Measurements from ENCODE around the gene PRKAR1B. TPM values are rescaled to one million over a fixed set of nuclear protein-coding genes. Genes with fewer than 3 reads are reported as not detected.

The PRKAR1B gene
- total and polyA plus RNA-seq, 5 donors = 20.7 to 38.3 (median 23.8) TPM

- no peak overlapping the region for H3K4me3 ChIP-seq (ENCODE audit: low read length)
- H3K27ac ChIP-seq (ENCODE audit: low read length) = no peak overlapping the region
- ATAC-seq = no peak
- H3K9me3 ChIP-seq (ENCODE audit: control insufficient read depth, low read length) = no peaks in the 10 kb centered on the region
- no peaks in the 10 kb centered on the region for H3K27me3 ChIP-seq (ENCODE audit: control insufficient read depth, insufficient read depth)
- peak in 2 of 3 donors; percentile 22 to 25 for DNase-seq
- intact Hi-C loops (cut with DNase I) = no loop called here
- H3K4me1 ChIP-seq (ENCODE audit: control insufficient read depth, insufficient read depth, low read length) = no peaks in the 10 kb centered on the region
- WGBS = 97% methylated on average over 11 of the region's 11 CpGs
These were observed 178.7 kb downstream of the PRKAR1B start for GRCh38 chr7:548401-548800.

- DNase-seq (peak; percentile 3 to 19 (median 13)), ATAC-seq (no peak)
- no peak overlapping the region for H3K4me3 ChIP-seq (ENCODE audit: low read length)
- H3K4me1 ChIP-seq (ENCODE audit: control insufficient read depth, insufficient read depth, low read length) = no peaks in the 10 kb centered on the region
- H3K27me3 ChIP-seq (ENCODE audit: control insufficient read depth, insufficient read depth) = no peaks in the 10 kb centered on the region
- H3K9me3 ChIP-seq (ENCODE audit: control insufficient read depth, low read length) = no peaks in the 10 kb centered on the region
- intact Hi-C loops (cut with DNase I) = no loop called here
- 79% methylated on average over 16 of the region's 16 CpGs for WGBS
- H3K27ac ChIP-seq (ENCODE audit: low read length) = no peak overlapping the region
These were observed 181.6 kb downstream of the PRKAR1B start for GRCh38 chr7:545470-545869.

- H3K27me3 ChIP-seq (ENCODE audit: control insufficient read depth, insufficient read depth) = no peaks in the 10 kb centered on the region
- no peaks in the 10 kb centered on the region for H3K4me1 ChIP-seq (ENCODE audit: control insufficient read depth, insufficient read depth, low read length)
- peak; percentile 12 to 43 (median 13) for DNase-seq
- 90% methylated on average over 18 of the region's 18 CpGs for WGBS
- no peak overlapping the region for H3K27ac ChIP-seq (ENCODE audit: low read length)
- no peak for ATAC-seq
- intact Hi-C loops (cut with DNase I) = no loop called here
- H3K9me3 ChIP-seq (ENCODE audit: control insufficient read depth, low read length) = no peaks in the 10 kb centered on the region
- H3K4me3 ChIP-seq (ENCODE audit: low read length) = no peak overlapping the region
These were observed 182.5 kb downstream of the PRKAR1B start for GRCh38 chr7:544338-545221.

GRCh38 chr7:543501-544337 lies 183.4 kb downstream of the PRKAR1B start:
- DNase-seq (peak; percentile 10 to 49 (median 36)), ATAC-seq (no peak)
- Histone ChIP-seq H3K9me3 (ENCODE audit: control insufficient read depth, low read length) (no peaks in the 10 kb centered on the region), H3K27me3 (ENCODE audit: control insufficient read depth, insufficient read depth) (no peaks in the 10 kb centered on the region), H3K27ac (ENCODE audit: low read length) (no peak overlapping the region), H3K4me3 (ENCODE audit: low read length) (no peak overlapping the region), H3K4me1 (ENCODE audit: control insufficient read depth, insufficient read depth, low read length) (no peaks in the 10 kb centered on the region)
- intact Hi-C loops (cut with DNase I) = no loop called here
- 86% methylated on average over 18 of the region's 18 CpGs for WGBS

- WGBS = 35% methylated on average over 27 of the region's 27 CpGs
- Histone ChIP-seq H3K27me3 (ENCODE audit: control insufficient read depth, insufficient read depth) (no peaks in the 10 kb centered on the region), H3K4me3 (ENCODE audit: low read length) (no peak overlapping the region), H3K9me3 (ENCODE audit: control insufficient read depth, low read length) (no peaks in the 10 kb centered on the region), H3K4me1 (ENCODE audit: control insufficient read depth, insufficient read depth, low read length) (no peaks in the 10 kb centered on the region), H3K27ac (ENCODE audit: low read length) (no peak overlapping the region)
- ATAC-seq (peak; percentile 39 to 76), DNase-seq (peak; percentile 69 to 73 (median 70))
- intact Hi-C loops (cut with DNase I) = no loop called here
These were observed 184.2 kb downstream of the PRKAR1B start for GRCh38 chr7:542713-543500.

- WGBS = 82% methylated on average over 28 of the region's 28 CpGs
- no peak overlapping the region for H3K27ac ChIP-seq (ENCODE audit: low read length)
- peak in 2 of 3 donors; percentile 6 to 10 for DNase-seq
- H3K4me1 ChIP-seq (ENCODE audit: control insufficient read depth, insufficient read depth, low read length) = no peaks in the 10 kb centered on the region
- no peaks in the 10 kb centered on the region for H3K9me3 ChIP-seq (ENCODE audit: control insufficient read depth, low read length)
- no peaks in the 10 kb centered on the region for H3K27me3 ChIP-seq (ENCODE audit: control insufficient read depth, insufficient read depth)
- H3K4me3 ChIP-seq (ENCODE audit: low read length) = no peak overlapping the region
- intact Hi-C loops (cut with DNase I) = no loop called here
- no peak for ATAC-seq
These were observed 184.9 kb downstream of the PRKAR1B start for GRCh38 chr7:542131-542712.

- Histone ChIP-seq H3K9me3 (ENCODE audit: control insufficient read depth, low read length) (no peaks in the 10 kb centered on the region), H3K4me3 (ENCODE audit: low read length) (no peak overlapping the region), H3K4me1 (ENCODE audit: control insufficient read depth, insufficient read depth, low read length) (no peaks in the 10 kb centered on the region), H3K27ac (ENCODE audit: low read length) (no peak overlapping the region), H3K27me3 (ENCODE audit: control insufficient read depth, insufficient read depth) (no peaks in the 10 kb centered on the region)
- WGBS = 93% methylated on average over 17 of the region's 17 CpGs
- DNase-seq (peak in 2 of 3 donors; percentile 27 to 38), ATAC-seq (no peak)
- intact Hi-C loops (cut with DNase I) = no loop called here
These were observed 185.4 kb downstream of the PRKAR1B start for GRCh38 chr7:541661-542060.

- intact Hi-C loops (cut with DNase I) = no loop called here
- no peak overlapping the region for H3K27ac ChIP-seq (ENCODE audit: low read length)
- H3K9me3 ChIP-seq (ENCODE audit: control insufficient read depth, low read length) = no peaks in the 10 kb centered on the region
- no peaks in the 10 kb centered on the region for H3K4me1 ChIP-seq (ENCODE audit: control insufficient read depth, insufficient read depth, low read length)
- peak in 1 of 3 donors; percentile 18 for DNase-seq
- no peak overlapping the region for H3K4me3 ChIP-seq (ENCODE audit: low read length)
- no peak for ATAC-seq
- WGBS = 95% methylated on average over 12 of the region's 12 CpGs
- H3K27me3 ChIP-seq (ENCODE audit: control insufficient read depth, insufficient read depth) = no peaks in the 10 kb centered on the region
These were observed 186.1 kb downstream of the PRKAR1B start for GRCh38 chr7:540997-541396.

GRCh38 chr7:540579-540978 lies 186.5 kb downstream of the PRKAR1B start:
- Histone ChIP-seq H3K4me3 (ENCODE audit: low read length) (no peak overlapping the region), H3K9me3 (ENCODE audit: control insufficient read depth, low read length) (no peaks in the 10 kb centered on the region), H3K27me3 (ENCODE audit: control insufficient read depth, insufficient read depth) (no peaks in the 10 kb centered on the region), H3K4me1 (ENCODE audit: control insufficient read depth, insufficient read depth, low read length) (no peaks in the 10 kb centered on the region), H3K27ac (ENCODE audit: low read length) (no peak overlapping the region)
- DNase-seq (peak in 1 of 3 donors; percentile 10), ATAC-seq (no peak)
- intact Hi-C loops (cut with DNase I) = no loop called here
- WGBS = 98% methylated on average over 14 of the region's 14 CpGs

GRCh38 chr7:539731-540411 lies 187.2 kb downstream of the PRKAR1B start:
- DNase-seq = peak in 1 of 3 donors; percentile 26
- intact Hi-C loops (cut with DNase I) = no loop called here
- Histone ChIP-seq H3K4me1 (ENCODE audit: control insufficient read depth, insufficient read depth, low read length) (no peaks in the 10 kb centered on the region), H3K27ac (ENCODE audit: low read length) (no peak overlapping the region), H3K4me3 (ENCODE audit: low read length) (no peak overlapping the region), H3K9me3 (ENCODE audit: control insufficient read depth, low read length) (no peaks in the 10 kb centered on the region), H3K27me3 (ENCODE audit: control insufficient read depth, insufficient read depth) (no peaks in the 10 kb centered on the region)
- WGBS = 61% methylated on average over 17 of the region's 17 CpGs
- peak in 1 of 2 donors; percentile 10 for ATAC-seq

All from right cardiac atrium (tissue), 5 donors.